ENCODE results near the gene NEURL2.
"Not testable (repeated sequence)": the region's sequence is repeated elsewhere in the genome, so short reads cannot be mapped to it uniquely, and the experiment has no call there.

Gene NEURL2

GRCh38 chr20:45890985-45891983, at the start of gene NEURL2, which contains the start of gene CTSA:
Gene NEURL2 (minus strand): TSS chr20:45891208. CDS start chr20:45890991, 217 bp downstream.
Gene CTSA (plus strand): TSS chr20:45891335. CDS start chr20:45891569, 234 bp downstream.
- DNase-seq (ENCODE audit: low read depth in 2 of 2), result peak; percentile 63 to 73

- DNase-seq (ENCODE audit: low read depth in 2 of 2), result no peak
These were observed 49.5 kb upstream of the NEURL2 start for GRCh38 chr20:45940469-45940868.

- DNase-seq (ENCODE audit: low read depth in 2 of 2), result no peak
These were observed 49.0 kb upstream of the NEURL2 start for GRCh38 chr20:45940053-45940452.

- no peak for DNase-seq (ENCODE audit: low read depth in 2 of 2)
These were observed 47.9 kb upstream of the NEURL2 start for GRCh38 chr20:45938727-45939438.

- DNase-seq (ENCODE audit: low read depth in 2 of 2), result no peak
These were observed 46.8 kb upstream of the NEURL2 start for GRCh38 chr20:45937765-45938164.

- no peak for DNase-seq (ENCODE audit: low read depth in 2 of 2)
These were observed 44.5 kb upstream of the NEURL2 start for GRCh38 chr20:45935416-45936046.

- peak; percentile 95 to 98 for DNase-seq (ENCODE audit: low read depth in 2 of 2)
These were observed 43.8 kb upstream of the NEURL2 start, which contains the start of gene PCIF1 for GRCh38 chr20:45934586-45935415. Gene PCIF1 (plus strand): TSS chr20:45934683. CDS start chr20:45939000, 4,317 bp downstream.

GRCh38 chr20:45934046-45934585, 43.1 kb upstream of the NEURL2 start:
- no peak for DNase-seq (ENCODE audit: low read depth in 2 of 2)

- DNase-seq (ENCODE audit: low read depth in 2 of 2), result peak in 1 of 2 donors; percentile 11
These were observed 42.4 kb upstream of the NEURL2 start for GRCh38 chr20:45933266-45934045.

GRCh38 chr20:45931680-45932079, 40.7 kb upstream of the NEURL2 start:
- DNase-seq (ENCODE audit: low read depth in 2 of 2), result not testable (repeated sequence)

- DNase-seq (ENCODE audit: low read depth in 2 of 2), result no peak
These were observed 36.3 kb upstream of the NEURL2 start for GRCh38 chr20:45927071-45927878.

GRCh38 chr20:45926731-45927070, 35.7 kb upstream of the NEURL2 start:
- DNase-seq (ENCODE audit: low read depth in 2 of 2), result no peak

GRCh38 chr20:45925821-45926506, 35.0 kb upstream of the NEURL2 start:
- DNase-seq (ENCODE audit: low read depth in 2 of 2), result no peak

GRCh38 chr20:45924391-45925261, 33.6 kb upstream of the NEURL2 start:
- no peak for DNase-seq (ENCODE audit: low read depth in 2 of 2)

GRCh38 chr20:45921337-45922189, 30.6 kb upstream of the NEURL2 start:
- DNase-seq (ENCODE audit: low read depth in 2 of 2), result no peak

GRCh38 chr20:45920462-45921336, 29.7 kb upstream of the NEURL2 start:
- no peak for DNase-seq (ENCODE audit: low read depth in 2 of 2)
